Upper lobe of left lung (tissue), 4 donors: ENCODE results near the gene SEMA5A.

Source experiments
- POLR2A ChIP-seq, 4 donors: fragments of 450-650 bp; IDR thresholded peaks; one replicate each; pipeline ENCODE4 v1.5.1; 2016 to 2017; ENCODE audit warnings: antibody characterized with exemption in 4 of 4, mild to moderate bottlenecking in 2 of 4
- TF ChIP-seq, protein P1 (sequence below), 6 experiments: fragments of 450-650 bp in 4 of 6; fragments of 200-600 bp in 2 of 6; sonication (generic) in 2 of 6; IDR thresholded peaks; one replicate each; pipeline ENCODE4 v1.5.1; 2016 to 2019; ENCODE audit warnings: antibody characterized with exemption in 6 of 6

DNA sequence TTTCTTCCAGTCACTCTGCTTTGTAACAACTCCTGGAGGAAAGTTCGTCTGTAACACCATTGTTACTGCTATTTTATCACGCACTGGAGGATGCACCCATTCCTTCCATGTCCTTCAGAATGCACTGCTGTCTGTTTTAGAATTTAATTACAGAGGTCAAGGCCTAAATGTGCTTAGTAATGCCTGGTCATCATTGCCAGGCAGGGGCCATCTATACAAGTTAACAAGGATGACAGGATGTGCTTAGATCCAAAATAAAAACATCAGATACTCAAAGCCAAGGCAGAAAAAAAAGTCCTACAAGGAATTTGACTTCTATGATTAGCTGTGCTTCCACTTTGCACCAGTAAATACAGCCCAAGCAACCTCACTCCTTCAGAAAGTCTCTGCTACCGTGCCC lies 371.4 kb downstream of the SEMA5A start:
- TF ChIP-seq POLR2A (IDR thresholded peaks at IDR 0.05): no peak
- TF ChIP-seq, protein P1, sequence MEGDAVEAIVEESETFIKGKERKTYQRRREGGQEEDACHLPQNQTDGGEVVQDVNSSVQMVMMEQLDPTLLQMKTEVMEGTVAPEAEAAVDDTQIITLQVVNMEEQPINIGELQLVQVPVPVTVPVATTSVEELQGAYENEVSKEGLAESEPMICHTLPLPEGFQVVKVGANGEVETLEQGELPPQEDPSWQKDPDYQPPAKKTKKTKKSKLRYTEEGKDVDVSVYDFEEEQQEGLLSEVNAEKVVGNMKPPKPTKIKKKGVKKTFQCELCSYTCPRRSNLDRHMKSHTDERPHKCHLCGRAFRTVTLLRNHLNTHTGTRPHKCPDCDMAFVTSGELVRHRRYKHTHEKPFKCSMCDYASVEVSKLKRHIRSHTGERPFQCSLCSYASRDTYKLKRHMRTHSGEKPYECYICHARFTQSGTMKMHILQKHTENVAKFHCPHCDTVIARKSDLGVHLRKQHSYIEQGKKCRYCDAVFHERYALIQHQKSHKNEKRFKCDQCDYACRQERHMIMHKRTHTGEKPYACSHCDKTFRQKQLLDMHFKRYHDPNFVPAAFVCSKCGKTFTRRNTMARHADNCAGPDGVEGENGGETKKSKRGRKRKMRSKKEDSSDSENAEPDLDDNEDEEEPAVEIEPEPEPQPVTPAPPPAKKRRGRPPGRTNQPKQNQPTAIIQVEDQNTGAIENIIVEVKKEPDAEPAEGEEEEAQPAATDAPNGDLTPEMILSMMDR (IDR thresholded peaks at IDR 0.05): no peak
